Measurements from ENCODE around the gene NOL12.

The NOL12 gene, protein sequence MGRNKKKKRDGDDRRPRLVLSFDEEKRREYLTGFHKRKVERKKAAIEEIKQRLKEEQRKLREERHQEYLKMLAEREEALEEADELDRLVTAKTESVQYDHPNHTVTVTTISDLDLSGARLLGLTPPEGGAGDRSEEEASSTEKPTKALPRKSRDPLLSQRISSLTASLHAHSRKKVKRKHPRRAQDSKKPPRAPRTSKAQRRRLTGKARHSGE

DNA sequence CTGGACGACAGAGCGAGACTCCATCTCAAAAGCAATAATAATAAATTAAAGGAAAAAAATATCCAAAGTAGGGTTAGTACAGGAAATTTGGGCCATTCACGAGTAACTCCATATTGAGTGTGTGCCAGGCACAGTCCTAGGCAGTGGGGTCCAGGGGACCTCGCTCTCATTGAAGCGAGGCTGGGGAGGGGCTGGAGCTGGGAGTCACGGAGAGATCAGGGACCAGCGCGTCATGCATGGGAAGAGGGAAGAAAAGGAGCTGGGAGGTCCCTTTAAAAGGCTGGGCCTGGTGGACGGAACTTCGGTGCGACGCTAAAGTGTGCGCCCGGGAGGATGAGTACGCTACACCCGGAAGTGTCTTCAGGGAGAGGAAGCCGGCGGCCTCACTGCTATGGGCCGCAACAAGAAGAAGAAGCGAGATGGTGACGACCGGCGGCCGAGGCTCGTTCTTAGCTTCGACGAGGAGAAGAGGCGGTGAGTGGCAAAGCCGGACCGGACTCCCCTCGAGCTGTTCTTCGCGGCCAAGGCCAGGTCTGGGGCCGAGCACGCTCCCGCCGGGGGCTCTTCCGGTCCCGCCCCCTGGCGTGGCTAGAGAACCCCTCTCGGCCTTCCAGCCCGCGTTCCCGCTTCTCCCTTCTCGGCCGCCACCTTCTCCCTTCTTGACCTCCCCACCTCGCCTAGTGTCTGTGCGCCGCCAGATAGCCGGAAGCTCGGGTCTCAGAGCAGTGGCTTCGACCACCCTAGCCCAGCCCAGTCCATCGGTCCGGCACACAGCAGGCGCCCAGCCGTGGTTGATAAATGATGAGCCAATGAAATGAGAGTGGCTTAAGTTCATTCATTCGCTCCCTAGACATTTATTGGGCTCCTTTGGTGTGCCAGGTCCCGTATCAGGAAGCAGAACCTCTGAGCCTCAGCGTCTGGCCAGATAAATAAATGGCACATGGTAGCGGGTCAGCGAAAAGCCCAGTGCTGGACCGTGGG, at the start of gene NOL12:
NOL12 (plus strand) TSS at position 342 of the 981 bp plus-strand sequence; CDS start at position 392, 50 bp downstream.
- Histone ChIP-seq H3K27ac (ENCODE audit: low read depth, low read length) (peak within 1 kb of the TSS; percentile 68), H3K4me2 (ENCODE audit: low read length) (peak within 1 kb of the TSS; percentile 79), H3K4me1 (ENCODE audit: control insufficient read depth, low read length) (peaks cover 25% of the 10 kb centered on the region), H3K9me2 (replicated peaks; ENCODE audit: control insufficient read depth, low read length) (no peaks in the 10 kb centered on the region), H3K36me3 (ENCODE audit: control insufficient read depth, low read length) (peaks cover 40% of the 10 kb centered on the region), H3K27me3 (ENCODE audit: control insufficient read depth, low read length) (no peaks in the 10 kb centered on the region), H3K79me2 (ENCODE audit: control insufficient read depth, low read length) (peaks cover 30% of the 10 kb centered on the region), H3K9me3 (ENCODE audit: control insufficient read depth, insufficient read depth, low read length) (no peaks in the 10 kb centered on the region), H4K20me1 (ENCODE audit: control insufficient read depth, insufficient read depth, low read depth, low read length) (no peaks in the 10 kb centered on the region), H3K4me3 (ENCODE audit: low read length) (peak within 1 kb of the TSS; percentile 97), H3F3A (ENCODE audit: control insufficient read depth, insufficient read depth) (peaks cover 4% of the 10 kb centered on the region; the same call in 1 of the 2 replicates)
- TF ChIP-seq, protein P1, sequence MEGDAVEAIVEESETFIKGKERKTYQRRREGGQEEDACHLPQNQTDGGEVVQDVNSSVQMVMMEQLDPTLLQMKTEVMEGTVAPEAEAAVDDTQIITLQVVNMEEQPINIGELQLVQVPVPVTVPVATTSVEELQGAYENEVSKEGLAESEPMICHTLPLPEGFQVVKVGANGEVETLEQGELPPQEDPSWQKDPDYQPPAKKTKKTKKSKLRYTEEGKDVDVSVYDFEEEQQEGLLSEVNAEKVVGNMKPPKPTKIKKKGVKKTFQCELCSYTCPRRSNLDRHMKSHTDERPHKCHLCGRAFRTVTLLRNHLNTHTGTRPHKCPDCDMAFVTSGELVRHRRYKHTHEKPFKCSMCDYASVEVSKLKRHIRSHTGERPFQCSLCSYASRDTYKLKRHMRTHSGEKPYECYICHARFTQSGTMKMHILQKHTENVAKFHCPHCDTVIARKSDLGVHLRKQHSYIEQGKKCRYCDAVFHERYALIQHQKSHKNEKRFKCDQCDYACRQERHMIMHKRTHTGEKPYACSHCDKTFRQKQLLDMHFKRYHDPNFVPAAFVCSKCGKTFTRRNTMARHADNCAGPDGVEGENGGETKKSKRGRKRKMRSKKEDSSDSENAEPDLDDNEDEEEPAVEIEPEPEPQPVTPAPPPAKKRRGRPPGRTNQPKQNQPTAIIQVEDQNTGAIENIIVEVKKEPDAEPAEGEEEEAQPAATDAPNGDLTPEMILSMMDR (IDR thresholded peaks at IDR 0.05; ENCODE audit: low read depth, low read length, poor library complexity, severe bottlenecking), result no peak
- no peak for TF ChIP-seq EZH2phosphoT487 (IDR thresholded peaks at IDR 0.05; ENCODE audit: borderline replicate concordance, low read length)

DNA sequence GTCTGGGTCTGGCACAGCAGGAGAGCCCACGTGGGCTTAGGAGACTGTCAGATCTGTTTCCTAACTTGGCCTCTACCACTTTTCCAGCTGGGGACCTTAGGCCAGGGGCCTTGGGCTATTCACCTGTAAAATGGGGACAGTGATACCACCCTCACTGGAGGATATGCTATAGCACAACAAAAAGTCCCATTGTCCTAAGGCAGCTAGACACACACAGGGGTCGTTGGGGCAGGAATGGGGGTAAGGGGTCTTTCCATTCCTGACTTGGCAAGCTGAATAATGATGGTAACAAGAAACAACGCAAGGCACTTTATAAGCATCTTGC, 49.2 kb upstream of the NOL12 start:
- no peaks in the 10 kb centered on the region for H3K27me3 ChIP-seq (ENCODE audit: control insufficient read depth, low read length)
- no peaks in the 10 kb centered on the region for H3K9me2 ChIP-seq (replicated peaks; ENCODE audit: control insufficient read depth, low read length)
- TF ChIP-seq, protein P1 (IDR thresholded peaks at IDR 0.05; ENCODE audit: low read depth, low read length, poor library complexity, severe bottlenecking), result no peak
- no peak for TF ChIP-seq EZH2phosphoT487 (IDR thresholded peaks at IDR 0.05; ENCODE audit: borderline replicate concordance, low read length)
- peaks cover 26% of the 10 kb centered on the region for H3F3A ChIP-seq (ENCODE audit: control insufficient read depth, insufficient read depth)
- no peak overlapping the region for H3K4me3 ChIP-seq (ENCODE audit: low read length)
- peaks cover 59% of the 10 kb centered on the region for H3K4me1 ChIP-seq (ENCODE audit: control insufficient read depth, low read length)
- H3K9me3 ChIP-seq (ENCODE audit: control insufficient read depth, insufficient read depth, low read length), result no peaks in the 10 kb centered on the region
- no peak overlapping the region for H3K27ac ChIP-seq (ENCODE audit: low read depth, low read length)
- peaks cover 24% of the 10 kb centered on the region for H3K36me3 ChIP-seq (ENCODE audit: control insufficient read depth, low read length)
- peaks cover 9% of the 10 kb centered on the region for H3K79me2 ChIP-seq (ENCODE audit: control insufficient read depth, low read length)
- no peak overlapping the region for H3K4me2 ChIP-seq (ENCODE audit: low read length)
- no peaks in the 10 kb centered on the region; the same call in 1 of the 2 replicates for H4K20me1 ChIP-seq (ENCODE audit: control insufficient read depth, insufficient read depth, low read depth, low read length)

DNA sequence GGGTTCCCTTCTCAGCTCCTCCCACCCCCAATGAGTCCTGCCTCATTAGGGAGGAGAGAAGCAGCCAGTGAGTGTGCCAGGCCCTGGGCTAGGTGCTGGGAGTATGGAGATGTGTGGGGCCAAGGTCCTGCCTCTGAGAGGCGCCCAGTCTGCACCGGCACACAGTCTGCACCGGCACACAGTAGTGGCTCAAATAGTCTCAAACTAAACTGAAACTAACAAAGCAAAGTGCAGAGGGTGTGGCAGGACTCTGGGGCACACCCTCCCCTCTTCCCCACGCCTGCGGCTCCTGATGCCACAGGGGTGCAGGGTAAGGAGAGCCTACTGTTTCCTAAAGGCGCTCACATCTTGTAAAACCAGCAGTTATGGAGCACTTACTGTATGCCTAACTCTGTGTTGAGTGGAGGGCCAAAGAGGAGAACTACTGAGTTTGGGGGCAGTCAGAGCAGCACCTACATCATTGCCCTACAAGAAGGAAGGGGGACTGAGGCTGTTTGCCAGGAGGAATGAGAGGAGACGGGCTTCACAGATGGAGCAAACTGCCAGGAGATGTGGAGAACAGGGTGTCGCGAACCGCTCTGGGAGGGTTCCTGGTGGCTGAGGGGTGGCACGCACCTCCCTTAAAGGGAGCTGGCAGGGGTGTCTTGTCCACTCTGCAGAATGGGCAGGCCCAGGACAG, 47.6 kb upstream of the NOL12 start:
- no peaks in the 10 kb centered on the region for H3K27me3 ChIP-seq (ENCODE audit: control insufficient read depth, low read length)
- H3K9me2 ChIP-seq (replicated peaks; ENCODE audit: control insufficient read depth, low read length), result no peaks in the 10 kb centered on the region
- H3K4me1 ChIP-seq (ENCODE audit: control insufficient read depth, low read length), result peaks cover 45% of the 10 kb centered on the region
- H3K4me2 ChIP-seq (ENCODE audit: low read length), result peak overlapping the region; percentile 97
- TF ChIP-seq, protein P1 (IDR thresholded peaks at IDR 0.05; ENCODE audit: low read depth, low read length, poor library complexity, severe bottlenecking), result no peak
- TF ChIP-seq EZH2phosphoT487 (IDR thresholded peaks at IDR 0.05; ENCODE audit: borderline replicate concordance, low read length), result no peak
- peak overlapping the region; percentile 79 for H3K4me3 ChIP-seq (ENCODE audit: low read length)
- H3K9me3 ChIP-seq (ENCODE audit: control insufficient read depth, insufficient read depth, low read length), result no peaks in the 10 kb centered on the region
- H3K36me3 ChIP-seq (ENCODE audit: control insufficient read depth, low read length), result peaks cover 17% of the 10 kb centered on the region
- H3K27ac ChIP-seq (ENCODE audit: low read depth, low read length), result no peak overlapping the region
- H3F3A ChIP-seq (ENCODE audit: control insufficient read depth, insufficient read depth), result peaks cover 26% of the 10 kb centered on the region
- peaks cover 9% of the 10 kb centered on the region for H3K79me2 ChIP-seq (ENCODE audit: control insufficient read depth, low read length)
- H4K20me1 ChIP-seq (ENCODE audit: control insufficient read depth, insufficient read depth, low read depth, low read length), result no peaks in the 10 kb centered on the region; the same call in 1 of the 2 replicates
